HG03139 (cell line): ENCODE data around the gene GTF2H3.
A peak's percentile ranks its signal among the peaks of the same experiment; 100 is the strongest.

Experiments
- ATAC-seq: cut with Tn5 transposase; IDR thresholded peaks from one replicate; pipeline ENCODE4 v1.9.1; 2021; ENCODE audit not compliant: unreplicated experiment

GTF2H3 gene

DNA sequence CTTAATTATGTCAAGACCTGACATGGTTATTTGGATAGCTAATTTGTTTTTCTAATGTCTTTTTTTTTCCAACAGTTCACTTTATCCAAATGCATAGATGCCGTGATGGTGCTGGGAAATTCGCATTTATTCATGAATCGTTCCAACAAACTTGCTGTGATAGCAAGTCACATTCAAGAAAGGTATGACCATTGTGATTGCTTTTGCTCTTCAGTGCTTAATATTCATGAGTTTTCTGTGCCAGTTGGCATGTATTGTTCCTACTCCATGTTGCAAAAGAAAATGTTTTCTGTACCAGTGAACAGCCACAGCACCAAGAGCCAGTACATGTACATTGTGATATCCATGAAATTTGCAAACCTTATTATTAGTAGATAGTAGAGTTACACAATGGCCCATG, 11.8 kb downstream of the GTF2H3 start:
- ATAC-seq = no peak

DNA sequence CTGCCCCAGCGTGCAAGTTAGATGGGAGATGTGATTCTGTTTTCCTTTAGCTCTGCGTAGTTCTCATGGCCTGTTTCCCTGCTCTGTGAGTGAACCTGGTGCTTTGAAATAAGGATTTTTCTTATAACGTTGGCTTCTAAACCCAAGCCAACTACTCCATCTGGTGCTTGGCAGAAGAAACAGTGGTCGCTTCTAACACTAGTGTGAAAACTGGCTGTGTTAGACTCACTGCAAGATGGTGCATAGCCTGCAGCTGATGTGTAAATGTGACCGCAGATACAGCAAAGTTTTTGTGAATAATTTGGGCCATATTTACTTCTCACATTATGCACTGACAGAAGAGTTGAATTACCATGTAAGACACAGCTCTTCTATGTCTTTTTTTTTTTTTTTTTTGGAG, 12.2 kb downstream of the GTF2H3 start:
- ATAC-seq = no peak

DNA sequence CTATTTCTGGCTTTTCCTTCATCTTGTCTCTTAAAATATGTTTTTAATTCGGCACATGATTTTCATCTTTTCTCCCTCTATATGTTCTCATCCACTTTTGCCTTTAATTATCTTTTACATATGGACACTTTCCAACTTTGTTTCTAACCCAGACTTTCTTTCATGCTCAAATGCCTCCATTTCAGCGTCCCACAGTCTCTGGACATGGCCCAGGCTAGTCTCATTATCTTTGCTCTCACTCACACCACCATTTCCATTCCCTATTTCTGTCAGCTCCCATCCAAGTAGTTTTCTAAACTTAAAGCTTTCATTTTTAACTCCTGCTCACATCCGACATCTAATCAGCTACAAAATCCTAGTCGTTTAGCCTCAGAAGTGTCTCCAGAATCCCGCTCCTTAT, 14.8 kb downstream of the GTF2H3 start:
- no peak for ATAC-seq

- ATAC-seq = no peak
Observed at GRCh38 chr12:123654129-123654701, 20.6 kb downstream of the GTF2H3 start.

DNA sequence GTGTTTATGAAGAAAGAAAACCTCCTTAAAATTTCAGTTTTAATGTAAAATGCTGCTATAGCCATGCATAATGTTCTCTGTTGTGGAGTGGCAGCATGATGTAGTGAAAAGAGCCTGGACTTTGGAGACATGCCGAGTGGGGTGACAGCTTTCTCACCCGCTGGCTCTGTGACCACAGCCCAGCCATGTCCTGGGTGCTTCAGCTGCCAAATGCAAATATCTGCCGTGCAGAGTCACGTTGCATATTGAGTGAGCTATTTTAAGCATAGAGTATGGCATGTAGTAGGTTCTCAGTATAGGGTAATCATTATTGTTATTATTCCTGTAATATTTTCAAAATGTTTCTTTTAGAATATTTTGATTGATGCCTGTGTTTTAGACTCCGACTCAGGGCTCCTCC, 21.8 kb downstream of the GTF2H3 start:
- ATAC-seq = peak; percentile 76

DNA sequence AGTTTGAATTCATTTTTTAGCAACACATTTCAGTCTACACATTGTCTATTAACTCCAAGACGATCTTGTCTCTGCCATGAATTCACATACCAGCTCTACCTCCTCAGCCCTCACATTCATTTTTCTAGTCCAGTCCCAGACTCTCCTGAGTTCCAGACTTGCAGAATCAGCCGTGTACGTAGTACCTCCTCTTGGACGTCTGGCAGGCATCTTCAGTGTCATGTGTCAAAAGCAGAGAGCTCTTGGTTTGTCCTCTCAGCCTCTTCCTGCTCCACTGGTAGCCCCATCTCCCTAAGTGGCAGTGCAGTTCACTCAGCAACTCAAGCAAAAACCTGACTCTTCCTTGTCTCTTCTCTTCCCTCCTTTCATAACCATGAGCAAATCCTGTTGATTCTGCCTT, 22.8 kb downstream of the GTF2H3 start:
- no peak for ATAC-seq

DNA sequence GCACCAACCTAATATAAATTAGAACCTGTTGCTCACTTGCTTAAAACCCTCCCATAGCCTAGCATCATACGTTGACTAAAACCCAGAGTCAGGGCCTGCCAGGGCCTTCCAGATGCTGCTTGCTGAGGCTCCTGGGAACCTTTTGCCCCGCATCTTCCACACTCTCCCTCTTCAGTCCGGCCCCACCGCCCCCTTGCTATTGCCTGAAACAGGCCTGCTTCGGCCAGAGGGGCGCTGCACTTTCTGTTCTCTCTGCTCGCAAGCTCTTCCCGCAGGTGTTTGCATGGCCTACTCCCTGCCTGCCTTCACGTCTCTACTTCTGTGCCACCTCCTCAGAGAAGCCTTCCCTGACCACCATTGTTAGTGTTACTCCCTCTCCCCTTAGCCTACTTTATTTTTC, 23.6 kb downstream of the GTF2H3 start:
- ATAC-seq = no peak

DNA sequence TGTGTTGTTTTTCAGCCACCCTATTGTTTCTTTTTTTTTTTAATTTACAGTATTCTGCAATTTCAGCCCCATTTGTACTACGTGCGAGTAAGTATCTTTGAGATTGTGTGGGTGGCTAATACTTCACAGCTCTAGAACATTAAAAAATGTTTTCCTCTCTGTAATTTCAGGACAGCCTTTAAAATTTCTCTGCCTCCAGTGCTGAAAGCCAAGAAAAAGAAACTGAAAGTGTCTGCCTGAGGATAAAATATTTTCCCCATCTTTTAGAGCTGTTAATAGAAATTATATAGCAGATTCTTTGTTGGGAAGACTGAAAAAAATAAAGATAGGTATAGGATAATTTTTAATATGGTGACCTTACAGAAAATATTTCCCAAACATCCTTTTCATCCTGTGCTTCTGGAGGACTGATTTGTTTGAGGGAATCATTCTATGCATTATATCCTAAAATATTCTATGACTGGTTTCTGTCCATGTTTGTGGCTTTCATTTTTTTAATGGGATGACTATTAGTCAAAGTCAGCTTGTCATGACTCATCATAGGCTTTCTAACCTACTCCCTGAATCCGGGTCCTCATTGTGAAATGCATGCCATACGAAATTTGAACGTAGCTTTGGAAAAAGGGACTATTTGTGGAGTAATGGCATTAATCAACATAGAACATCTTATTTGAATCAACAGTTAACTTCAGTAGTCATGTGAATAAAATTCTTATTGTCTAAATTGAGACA, 26.5 kb downstream of the GTF2H3 start:
- ATAC-seq = no peak

DNA sequence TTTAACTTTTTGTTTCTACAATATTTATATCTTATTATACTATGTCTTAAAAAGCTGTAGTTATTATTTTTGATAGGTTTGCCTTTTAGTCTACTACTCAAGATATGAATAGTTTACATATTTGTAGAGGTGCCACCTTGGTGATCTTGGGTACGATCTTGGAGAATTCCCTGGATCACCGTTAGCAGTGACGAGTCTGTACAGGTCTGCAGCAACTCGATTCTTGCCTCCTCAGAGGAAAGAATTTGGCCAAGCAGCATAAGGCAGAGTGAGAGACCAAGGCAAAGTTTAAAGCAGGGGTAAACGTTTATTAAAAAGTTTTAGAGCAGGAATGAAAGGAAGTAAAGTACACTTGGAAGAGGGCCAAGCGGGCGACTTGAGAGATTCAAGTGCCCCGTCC, 34.1 kb downstream of the GTF2H3 start:
- no peak for ATAC-seq

DNA sequence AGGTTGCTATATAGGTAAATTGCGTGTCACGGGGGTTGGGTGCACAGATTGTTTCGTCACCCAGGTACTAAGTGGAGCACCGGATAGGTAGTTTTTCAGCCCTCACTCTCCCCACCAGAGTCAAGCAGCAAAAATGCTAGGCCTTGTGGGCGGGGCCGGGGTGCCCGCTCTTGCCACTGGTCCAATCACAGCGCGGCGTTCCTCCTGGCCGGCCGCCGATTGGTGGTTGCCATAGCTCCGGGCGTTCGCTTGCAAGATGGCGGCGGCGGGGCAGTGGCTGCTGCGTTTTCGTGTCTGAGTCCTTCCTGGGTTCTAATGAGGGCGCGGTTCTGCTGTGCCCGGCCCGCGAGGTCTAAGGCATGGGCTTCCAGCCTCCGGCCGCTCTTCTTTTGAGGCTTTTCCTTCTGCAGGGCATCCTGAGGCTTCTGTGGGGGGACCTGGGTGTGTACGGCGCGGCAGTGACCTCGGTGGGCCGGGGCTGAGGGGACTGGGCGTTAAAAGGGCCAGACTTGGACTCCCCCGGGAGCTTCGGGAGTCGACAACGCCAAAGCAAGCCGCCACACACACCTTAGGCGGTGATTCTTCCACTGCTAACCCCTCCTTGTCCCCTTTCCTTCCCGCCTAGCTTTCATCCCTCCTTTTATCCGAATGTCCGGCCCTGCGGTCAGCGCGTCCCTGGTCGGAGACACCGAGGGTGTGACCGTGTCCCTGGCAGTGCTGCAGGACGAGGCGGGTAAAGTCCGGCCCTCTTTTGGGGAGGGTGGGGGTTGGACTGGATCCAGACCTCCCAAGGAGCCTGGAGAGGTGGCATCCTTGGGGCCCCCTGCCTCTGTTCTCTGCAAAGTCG, 37.5 kb downstream of the GTF2H3 start, which contains the start of gene TCTN2:
Gene TCTN2, plus strand, starts transcription at position 232 of the 847 bp plus-strand sequence. Its CDS starts 128 bp downstream, at position 360.
- peak; percentile 99 for ATAC-seq

- no peak for ATAC-seq
Observed at GRCh38 chr12:123671876-123672275, 38.2 kb downstream of the GTF2H3 start.

GRCh38 chr12:123675436-123675835, 41.8 kb downstream of the GTF2H3 start:
- ATAC-seq = no peak

- ATAC-seq = no peak
Observed at GRCh38 chr12:123676616-123677320, 43.1 kb downstream of the GTF2H3 start.

GRCh38 chr12:123678981-123679380, 45.4 kb downstream of the GTF2H3 start:
- ATAC-seq = no peak

DNA sequence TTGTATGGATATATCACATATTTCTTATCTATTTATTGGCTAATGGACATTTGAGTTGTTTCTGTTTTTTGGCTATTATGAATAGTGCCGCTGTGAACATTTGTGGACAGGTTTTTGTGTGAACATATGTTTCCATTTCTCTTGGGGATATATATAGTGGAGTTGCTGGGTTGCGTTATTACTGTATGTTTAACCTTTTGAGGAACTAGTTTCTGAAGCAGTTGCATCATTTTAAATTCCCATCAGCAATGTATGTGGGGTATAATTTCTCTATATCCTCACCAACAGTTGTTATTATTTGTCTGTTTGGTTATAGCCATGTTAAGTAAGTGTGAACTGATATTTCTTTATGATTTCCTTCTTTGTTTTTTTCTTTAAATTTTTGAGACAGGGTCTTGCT, 48.0 kb downstream of the GTF2H3 start:
- no peak for ATAC-seq

- no peak for ATAC-seq
Observed at GRCh38 chr12:123683964-123684363, 50.3 kb downstream of the GTF2H3 start.

GRCh38 chr12:123686636-123687190, 53.1 kb downstream of the GTF2H3 start:
- ATAC-seq = no peak

GRCh38 chr12:123690191-123690840, 56.7 kb downstream of the GTF2H3 start:
- no peak for ATAC-seq

- no peak for ATAC-seq
Observed at GRCh38 chr12:123696207-123696606, 62.6 kb downstream of the GTF2H3 start.

GRCh38 chr12:123696646-123697045, 63.0 kb downstream of the GTF2H3 start:
- no peak for ATAC-seq
